NCI-H510A (cell line): Measurements from ENCODE around the gene ERRFI1.
"Not testable (repeated sequence)": the region's sequence is repeated elsewhere in the genome, so short reads cannot be mapped to it uniquely, and the experiment has no call there.

Source experiments
- DNase-seq: peaks from one replicate; lab custom pipeline; 2025; lab: John Stamatoyannopoulos, UW

Gene ERRFI1, protein sequence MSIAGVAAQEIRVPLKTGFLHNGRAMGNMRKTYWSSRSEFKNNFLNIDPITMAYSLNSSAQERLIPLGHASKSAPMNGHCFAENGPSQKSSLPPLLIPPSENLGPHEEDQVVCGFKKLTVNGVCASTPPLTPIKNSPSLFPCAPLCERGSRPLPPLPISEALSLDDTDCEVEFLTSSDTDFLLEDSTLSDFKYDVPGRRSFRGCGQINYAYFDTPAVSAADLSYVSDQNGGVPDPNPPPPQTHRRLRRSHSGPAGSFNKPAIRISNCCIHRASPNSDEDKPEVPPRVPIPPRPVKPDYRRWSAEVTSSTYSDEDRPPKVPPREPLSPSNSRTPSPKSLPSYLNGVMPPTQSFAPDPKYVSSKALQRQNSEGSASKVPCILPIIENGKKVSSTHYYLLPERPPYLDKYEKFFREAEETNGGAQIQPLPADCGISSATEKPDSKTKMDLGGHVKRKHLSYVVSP

DNA sequence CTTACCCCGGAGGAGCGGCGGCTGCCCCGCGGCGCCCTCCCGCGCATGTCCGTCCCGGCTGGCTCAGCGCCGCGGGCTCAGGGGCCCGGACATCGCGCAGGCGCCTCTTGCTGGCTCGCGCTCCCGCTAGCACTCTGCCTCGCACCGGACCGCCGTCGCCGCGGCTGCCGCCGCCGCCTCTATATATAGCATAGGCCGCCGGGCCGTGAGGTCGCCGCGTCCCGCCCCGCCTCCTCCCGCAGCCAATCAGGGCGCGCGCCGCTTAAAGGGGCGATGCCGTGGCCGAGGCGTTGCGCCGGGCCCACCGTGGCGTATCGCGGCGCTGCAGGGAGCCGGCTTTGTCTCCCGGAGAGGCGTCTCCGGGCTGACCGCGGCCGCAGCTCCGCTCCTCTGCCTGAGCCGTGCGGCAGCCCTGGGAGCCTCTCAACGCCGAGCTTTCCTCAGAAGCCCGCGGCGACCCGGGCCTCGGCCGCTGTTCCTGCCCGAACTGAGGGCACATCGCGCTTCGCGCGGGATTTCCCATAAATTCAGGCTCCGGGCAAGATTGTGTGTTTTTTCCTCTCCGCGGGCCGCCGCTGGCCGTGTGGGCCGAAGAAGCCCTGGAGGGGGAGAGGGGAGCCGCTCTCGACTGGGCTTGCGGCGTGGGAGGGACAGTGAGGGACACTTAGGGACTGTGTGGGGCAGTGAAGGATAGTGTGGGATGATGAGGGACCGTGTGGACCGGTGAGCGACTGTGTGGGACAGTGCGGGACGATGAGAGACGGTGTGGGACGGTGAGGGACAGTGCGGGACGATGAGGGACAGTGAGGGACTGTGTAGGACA is at the start of gene ERRFI1:
TSS of gene ERRFI1 (minus strand) at position 157 of the 823 bp plus-strand sequence. CDS start 10,690 bp downstream, outside the sequence.
- peak; percentile 99 for DNase-seq

- DNase-seq: peak; percentile 51
Measured at GRCh38 chr1:8075511-8076051, 49.5 kb upstream of the ERRFI1 start.

DNA sequence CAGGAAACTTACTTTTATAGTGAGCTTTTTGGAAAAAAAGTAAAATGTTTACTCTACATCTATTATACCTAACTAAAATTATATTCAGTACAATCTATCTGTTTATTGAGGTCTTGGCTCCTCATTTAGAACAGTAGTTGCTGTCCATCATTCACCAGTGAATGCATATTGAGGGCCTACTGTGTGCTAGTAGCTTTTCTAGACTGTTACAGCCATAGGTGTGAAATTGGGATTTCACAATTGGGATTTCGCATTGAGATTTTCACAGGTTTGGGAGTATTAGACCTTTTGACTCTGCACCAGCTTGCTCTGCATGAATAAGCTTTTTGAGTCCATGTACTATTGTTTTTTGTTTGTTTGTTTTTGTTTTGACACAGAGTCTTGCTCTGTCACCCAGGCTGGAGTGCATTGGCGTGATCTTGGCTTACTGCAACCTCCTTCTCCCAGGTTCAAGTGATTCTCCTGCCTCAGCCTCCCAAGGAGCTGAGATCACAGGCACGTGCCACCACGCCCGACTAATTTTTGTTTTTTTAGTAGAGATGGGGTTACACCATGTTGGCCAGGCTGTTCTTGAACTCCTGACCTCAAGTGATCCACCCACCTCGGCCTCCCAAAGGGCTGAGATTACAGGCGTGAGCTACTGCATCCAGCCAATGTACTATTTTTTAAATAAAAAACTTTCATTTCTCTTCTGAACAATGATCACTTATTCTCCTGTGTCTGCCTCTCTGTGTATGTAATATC is 47.2 kb upstream of the ERRFI1 start:
- no peak for DNase-seq

GRCh38 chr1:8070381-8070811 is 44.3 kb upstream of the ERRFI1 start:
- peak; percentile 99 for DNase-seq

DNA sequence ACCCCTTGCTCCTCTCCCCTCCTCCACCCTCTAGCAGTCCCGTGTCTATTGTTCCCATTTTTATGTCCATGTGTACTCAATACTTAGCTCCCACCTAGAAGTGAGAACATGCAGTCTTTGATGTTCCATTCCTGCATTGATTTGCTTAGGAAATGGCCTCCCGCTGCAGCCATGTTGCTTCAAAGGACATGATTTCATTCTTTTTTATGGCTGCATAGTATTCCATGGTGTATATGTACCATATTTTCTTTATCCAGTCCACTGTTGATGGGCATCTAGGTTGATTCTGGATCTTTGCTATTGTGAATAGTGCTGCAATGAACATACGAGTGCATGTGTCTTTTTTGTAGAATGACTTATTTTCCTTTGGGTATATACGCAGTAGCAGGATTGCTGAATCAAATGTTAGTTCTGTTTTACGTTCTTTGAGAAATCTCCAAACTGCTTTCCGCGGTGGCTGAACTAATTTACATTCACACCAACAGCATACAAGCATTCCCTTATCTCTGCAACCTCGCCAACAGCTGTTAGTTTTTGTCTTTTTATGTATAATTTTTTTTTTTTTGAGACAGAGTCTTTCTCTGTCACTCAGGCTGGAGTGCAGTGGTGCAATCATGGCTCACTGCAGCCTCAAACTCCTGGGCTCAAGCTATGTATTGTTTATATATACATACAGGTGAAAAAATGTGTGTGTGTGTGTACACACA is 43.7 kb upstream of the ERRFI1 start:
- DNase-seq: not testable (repeated sequence)

- DNase-seq: no peak
Measured at GRCh38 chr1:8065369-8065768, 39.3 kb upstream of the ERRFI1 start.

DNA sequence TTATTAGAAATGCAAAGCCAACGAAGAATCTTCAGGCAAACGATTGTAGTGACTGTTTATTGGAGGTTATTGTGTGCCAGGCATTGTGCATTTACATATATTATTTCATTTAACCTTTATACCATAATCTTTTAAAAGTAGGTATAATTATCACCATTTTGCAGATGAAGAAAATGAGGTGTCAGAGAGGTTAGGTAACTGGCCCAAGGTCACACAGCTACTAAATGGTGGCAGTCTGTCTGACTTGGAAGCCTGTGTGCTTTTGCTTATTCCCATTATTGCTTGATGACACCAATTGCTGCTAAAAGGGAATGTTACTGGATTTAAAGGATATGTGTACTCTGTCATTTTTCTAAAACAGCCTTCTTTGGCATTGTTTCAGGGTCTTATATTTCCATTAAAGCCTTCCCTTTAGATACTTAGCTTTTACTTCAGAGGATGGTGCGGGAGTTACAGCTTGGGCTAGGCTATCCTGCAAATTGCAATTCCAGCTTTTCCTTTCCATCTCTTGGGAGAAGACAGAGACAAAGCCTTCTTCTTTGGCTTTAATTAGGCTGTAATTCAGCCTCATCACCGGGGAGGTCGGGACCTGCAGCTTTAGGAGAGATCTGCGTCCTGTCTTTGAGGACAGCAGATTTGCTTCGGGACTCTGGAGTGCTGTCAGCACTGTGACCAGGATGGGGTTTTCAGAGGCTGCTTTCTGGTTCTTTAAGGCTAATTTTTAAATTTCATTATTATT is 37.4 kb upstream of the ERRFI1 start:
- DNase-seq: no peak

DNA sequence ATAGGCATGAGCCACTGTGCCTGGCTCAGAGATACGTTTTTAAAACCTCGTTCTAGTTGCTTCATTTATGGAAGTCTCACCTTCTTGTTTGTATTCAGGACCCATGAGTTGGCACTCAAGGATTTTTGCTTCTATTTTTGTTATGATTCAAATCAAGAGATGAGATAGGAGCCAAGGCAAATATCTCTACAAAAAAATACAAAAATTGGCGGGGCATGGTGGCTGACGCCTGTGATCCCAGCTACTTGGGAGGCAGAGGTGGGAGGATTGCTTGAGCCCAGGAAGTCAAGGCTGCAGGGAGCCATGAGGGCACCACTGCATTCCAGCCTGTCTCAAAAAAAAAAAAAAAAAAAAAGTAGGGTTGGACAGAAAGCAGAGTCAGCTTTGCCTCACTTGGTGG is 36.8 kb upstream of the ERRFI1 start:
- DNase-seq: no peak

DNA sequence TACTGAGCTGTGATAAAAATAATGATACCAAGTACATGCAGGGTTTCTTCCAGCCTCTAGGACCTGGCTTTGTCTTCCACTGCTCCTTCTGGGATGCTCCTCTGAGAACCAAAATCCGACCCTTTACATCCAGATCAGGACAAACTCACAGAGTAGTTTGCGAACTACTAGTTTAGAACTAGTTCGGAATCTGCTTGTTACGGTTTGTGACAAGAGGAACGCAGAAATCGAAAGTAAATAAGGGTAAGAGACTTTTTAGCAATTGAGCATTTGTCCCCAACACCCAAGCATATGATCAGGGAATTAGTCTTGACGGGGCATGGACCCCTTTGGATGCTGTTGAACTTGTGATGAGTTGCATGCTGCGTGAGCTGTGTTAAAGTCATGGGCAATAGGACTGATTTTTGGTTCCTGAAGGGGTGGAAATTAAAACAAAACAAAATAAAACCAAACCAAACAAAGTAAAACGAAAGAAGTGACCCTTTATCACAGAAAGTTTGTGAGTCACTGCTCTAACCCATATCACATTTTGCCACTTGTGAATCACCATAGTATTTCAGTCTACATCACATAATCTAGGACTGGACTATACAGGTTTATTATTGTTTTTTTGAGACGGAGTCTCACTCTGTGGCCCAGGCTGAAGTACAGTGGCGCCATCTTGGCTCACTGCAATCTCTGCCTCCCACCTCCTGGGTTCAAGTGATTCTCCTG is 35.7 kb upstream of the ERRFI1 start:
- DNase-seq: no peak

DNA sequence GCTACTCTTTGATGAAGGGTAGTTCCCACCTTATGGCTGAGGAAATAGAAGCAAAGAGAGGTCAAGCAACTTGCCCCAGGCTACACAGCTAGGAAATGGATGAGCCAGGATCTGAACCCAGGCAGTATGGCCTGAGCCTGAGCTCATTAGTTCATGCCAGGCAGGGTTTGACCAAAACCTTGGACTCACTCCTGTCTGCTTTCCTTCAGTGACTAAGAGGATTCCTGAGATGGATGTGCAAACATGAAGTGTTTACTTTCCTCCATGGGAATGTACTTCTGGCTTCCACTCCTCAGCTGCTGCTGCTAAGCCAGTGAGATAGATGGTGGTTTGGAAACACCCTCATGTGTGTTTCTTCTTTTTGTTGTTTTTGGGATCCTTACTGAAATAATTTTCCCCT is 35.1 kb upstream of the ERRFI1 start:
- DNase-seq: no peak

GRCh38 chr1:8059161-8059622 is 33.1 kb upstream of the ERRFI1 start:
- DNase-seq: no peak

- not testable (repeated sequence) for DNase-seq
Measured at GRCh38 chr1:8057779-8058178, 31.7 kb upstream of the ERRFI1 start.

DNA sequence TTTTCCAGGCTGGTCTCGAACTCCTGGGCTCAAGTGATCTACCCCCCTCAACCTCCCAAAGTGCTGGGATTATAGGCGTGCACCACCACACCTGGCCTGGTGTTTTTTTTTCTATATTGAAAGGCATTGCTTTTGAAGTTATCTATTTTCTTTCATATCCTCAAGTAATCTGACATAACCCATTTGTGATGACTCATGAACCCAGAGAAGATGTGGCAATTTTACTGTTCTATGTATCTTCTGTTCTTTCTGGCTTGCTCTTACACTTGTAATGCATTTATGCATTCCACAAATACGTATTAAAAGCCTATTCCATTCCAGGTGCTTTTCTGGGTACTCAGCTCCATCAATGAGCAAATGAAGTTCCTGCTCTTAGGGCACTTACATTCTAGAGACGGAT is 29.9 kb upstream of the ERRFI1 start:
- no peak for DNase-seq

- no peak for DNase-seq
Measured at GRCh38 chr1:8053878-8054567, 27.9 kb upstream of the ERRFI1 start.

GRCh38 chr1:8051650-8052049 is 25.5 kb upstream of the ERRFI1 start:
- no peak for DNase-seq

DNA sequence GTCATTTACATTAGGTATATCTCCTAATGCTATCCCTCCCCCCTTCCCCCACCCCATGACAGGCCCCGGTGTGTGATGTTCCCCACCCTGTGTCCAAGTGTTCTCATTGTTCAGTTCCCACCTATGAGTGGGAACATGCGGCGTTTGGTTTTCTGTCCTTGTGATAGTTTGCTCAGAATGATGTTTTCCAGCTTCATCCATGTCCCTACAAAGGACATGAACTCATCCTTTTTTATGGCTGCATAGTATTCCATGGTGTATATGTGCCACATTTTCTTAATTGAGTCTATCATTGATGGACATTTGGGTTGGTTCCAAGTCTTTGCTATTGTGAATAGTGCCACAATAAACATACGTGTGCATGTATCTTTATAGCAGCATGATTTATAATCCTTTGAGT is 23.1 kb upstream of the ERRFI1 start:
- DNase-seq: not testable (repeated sequence)

DNA sequence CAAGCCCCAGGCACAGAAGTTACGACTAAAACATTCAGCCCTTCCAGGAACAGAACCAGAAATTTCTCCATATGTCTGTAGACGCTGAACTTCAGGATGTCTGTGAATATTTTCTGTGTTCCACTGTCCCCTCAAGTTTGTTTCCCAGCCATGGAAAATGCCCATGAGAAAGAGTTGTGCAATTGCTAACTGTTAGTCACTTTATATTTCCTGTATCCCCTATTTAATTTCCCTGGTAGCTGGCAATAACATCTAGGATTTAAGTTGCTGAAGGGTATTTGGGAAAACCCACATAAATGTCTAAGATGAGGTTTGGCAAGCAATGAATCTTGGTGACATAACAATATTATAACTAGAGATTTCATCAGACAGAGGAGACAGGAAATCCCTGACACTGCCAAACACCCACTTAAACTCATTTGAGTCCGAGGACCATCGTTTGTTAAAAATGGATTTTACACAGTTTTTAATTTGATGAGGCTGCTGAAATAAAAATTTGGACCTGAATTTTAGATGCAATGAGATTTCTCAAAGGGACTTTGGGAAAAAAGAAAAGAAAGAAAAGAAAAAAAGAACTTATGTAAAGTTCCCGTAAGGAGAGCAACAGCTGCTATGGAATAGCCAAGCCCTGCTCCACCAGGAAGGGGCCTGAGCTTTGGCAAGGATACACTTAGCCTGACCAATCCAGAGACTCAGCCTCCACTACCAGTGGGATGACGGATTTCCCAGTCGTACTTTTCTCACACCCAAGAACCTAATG is 21.8 kb upstream of the ERRFI1 start:
- DNase-seq: peak; percentile 47

DNA sequence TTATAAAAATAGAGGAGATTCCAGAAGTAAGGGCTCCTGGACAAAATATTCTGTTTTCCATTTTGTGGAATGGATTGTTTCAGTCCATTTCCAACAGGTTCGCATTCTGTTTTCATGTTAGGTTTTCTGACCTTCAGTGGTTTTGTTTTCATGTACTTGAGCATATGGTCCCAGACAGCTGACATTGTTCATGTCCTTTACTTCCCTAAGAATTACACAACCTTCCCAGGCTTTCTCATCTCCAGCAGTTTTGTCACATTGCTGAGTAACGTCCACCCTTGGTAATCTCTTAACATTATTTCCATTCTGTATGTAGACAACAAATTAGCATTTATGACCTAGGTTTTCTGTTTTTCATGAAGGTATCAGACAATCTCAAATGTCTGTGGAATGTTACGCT is 21.0 kb upstream of the ERRFI1 start:
- DNase-seq: no peak
